ENCODE measurements around the gene IL1B. TPM values are rescaled to one million over a fixed set of nuclear protein-coding genes. Genes with fewer than 3 reads are reported as not detected.

IL1B gene
- total and polyA plus RNA-seq, 2 experiments from 2014 or later = 0.86 to 2.2 TPM

GRCh38 chr2:112789186-112789585, 47.4 kb downstream of the IL1B start:
- Histone ChIP-seq H4K20me1 (ENCODE audit: insufficient read depth) (no peaks in the 10 kb centered on the region), H3K4me2 (ENCODE audit: unreplicated experiment) (no peak overlapping the region), H3K9me3 (ENCODE audit: low read depth) (no peaks in the 10 kb centered on the region), H3K9ac (no peak overlapping the region), H2AFZ (no peak overlapping the region), H3K9me2 (ENCODE audit: insufficient read depth) (no peaks in the 10 kb centered on the region), H3K4me3 (no peak overlapping the region), H3K79me2 (ENCODE audit: insufficient read depth) (no peaks in the 10 kb centered on the region), H3K36me3 (ENCODE audit: low read depth) (no peaks in the 10 kb centered on the region), H3K4me1 (ENCODE audit: insufficient read depth) (peaks cover 10% of the 10 kb centered on the region), H3K27ac (no peak overlapping the region), H3F3A (ENCODE audit: insufficient read depth) (peaks cover 14% of the 10 kb centered on the region), H3K27me3 (replicated peaks; ENCODE audit: insufficient read depth) (no peaks in the 10 kb centered on the region)
- no peak for TF ChIP-seq EZH2 (IDR thresholded peaks at IDR 0.05; ENCODE audit: insufficient read depth, poor library complexity, severe bottlenecking)
- no peak for TF ChIP-seq EZH2phosphoT487 (IDR thresholded peaks at IDR 0.05; ENCODE audit: insufficient read depth, low read depth)
- in situ Hi-C loops (cut with MboI) = no loop called here
- 79 to 91% methylated on average over 1 of the region's 1 CpG for WGBS, 2 experiments (ENCODE audit: low coverage in 1 of 2, low lambda C conversion rate in 2 of 2, missing lambda C conversion rate in 2 of 2)
- no peak for DNase-seq

DNA sequence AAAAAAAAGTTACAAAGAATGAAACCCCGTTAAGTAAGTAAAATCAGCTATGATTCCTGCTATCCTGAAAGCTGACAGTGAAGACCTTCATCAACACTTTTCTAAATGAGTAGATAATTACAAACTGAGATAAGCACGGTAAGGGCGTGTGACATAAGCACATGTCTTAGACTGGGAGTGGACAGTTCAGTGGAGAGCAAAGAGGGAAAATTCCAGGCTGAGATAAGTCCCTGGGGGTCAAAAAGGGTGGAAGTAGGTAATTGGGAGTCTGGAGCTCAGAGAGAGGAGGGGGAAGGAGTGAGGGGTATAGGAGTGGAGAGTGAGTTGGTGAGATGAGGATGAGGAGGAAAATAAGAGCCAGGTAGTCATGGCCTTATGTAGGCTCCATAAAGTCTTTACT, 47.9 kb downstream of the IL1B start:
- TF ChIP-seq EZH2phosphoT487 (IDR thresholded peaks at IDR 0.05; ENCODE audit: insufficient read depth, low read depth) (no peak), EZH2 (IDR thresholded peaks at IDR 0.05; ENCODE audit: insufficient read depth, poor library complexity, severe bottlenecking) (no peak)
- Histone ChIP-seq H4K20me1 (ENCODE audit: insufficient read depth) (no peaks in the 10 kb centered on the region), H3K36me3 (ENCODE audit: low read depth) (no peaks in the 10 kb centered on the region), H3F3A (ENCODE audit: insufficient read depth) (peaks cover 10% of the 10 kb centered on the region), H3K79me2 (ENCODE audit: insufficient read depth) (no peaks in the 10 kb centered on the region), H3K27ac (no peak overlapping the region), H3K9me2 (ENCODE audit: insufficient read depth) (no peaks in the 10 kb centered on the region), H3K9me3 (ENCODE audit: low read depth) (no peaks in the 10 kb centered on the region), H3K9ac (no peak overlapping the region), H3K4me3 (no peak overlapping the region), H3K4me1 (ENCODE audit: insufficient read depth) (peaks cover 9% of the 10 kb centered on the region), H3K27me3 (replicated peaks; ENCODE audit: insufficient read depth) (no peaks in the 10 kb centered on the region), H3K4me2 (ENCODE audit: unreplicated experiment) (no peak overlapping the region), H2AFZ (no peak overlapping the region)
- WGBS, 2 experiments (ENCODE audit: low coverage in 1 of 2, low lambda C conversion rate in 2 of 2, missing lambda C conversion rate in 2 of 2) = 54 to 65% methylated on average over 3 of the region's 3 CpGs
- in situ Hi-C loops (cut with MboI) = no loop called here
- DNase-seq = no peak

GRCh38 chr2:112787729-112788393, 48.7 kb downstream of the IL1B start:
- Histone ChIP-seq H3K36me3 (ENCODE audit: low read depth) (no peaks in the 10 kb centered on the region), H3K4me1 (ENCODE audit: insufficient read depth) (peaks cover 6% of the 10 kb centered on the region; the same call in 1 of the 2 replicates), H3K9me3 (ENCODE audit: low read depth) (no peaks in the 10 kb centered on the region), H3F3A (ENCODE audit: insufficient read depth) (peaks cover 2% of the 10 kb centered on the region), H2AFZ (no peak overlapping the region), H3K4me2 (ENCODE audit: unreplicated experiment) (no peak overlapping the region), H3K27ac (no peak overlapping the region), H3K27me3 (replicated peaks; ENCODE audit: insufficient read depth) (no peaks in the 10 kb centered on the region), H3K9ac (no peak overlapping the region), H3K79me2 (ENCODE audit: insufficient read depth) (no peaks in the 10 kb centered on the region), H3K4me3 (no peak overlapping the region), H4K20me1 (ENCODE audit: insufficient read depth) (no peaks in the 10 kb centered on the region), H3K9me2 (ENCODE audit: insufficient read depth) (no peaks in the 10 kb centered on the region)
- no peak for TF ChIP-seq EZH2phosphoT487 (IDR thresholded peaks at IDR 0.05; ENCODE audit: insufficient read depth, low read depth)
- TF ChIP-seq EZH2 (IDR thresholded peaks at IDR 0.05; ENCODE audit: insufficient read depth, poor library complexity, severe bottlenecking) = no peak
- DNase-seq = no peak
- 73% methylated on average over 4 of the region's 4 CpGs for WGBS, 2 experiments (ENCODE audit: low coverage in 1 of 2, low lambda C conversion rate in 2 of 2, missing lambda C conversion rate in 2 of 2)
- in situ Hi-C loops (cut with MboI) = no loop called here

DNA sequence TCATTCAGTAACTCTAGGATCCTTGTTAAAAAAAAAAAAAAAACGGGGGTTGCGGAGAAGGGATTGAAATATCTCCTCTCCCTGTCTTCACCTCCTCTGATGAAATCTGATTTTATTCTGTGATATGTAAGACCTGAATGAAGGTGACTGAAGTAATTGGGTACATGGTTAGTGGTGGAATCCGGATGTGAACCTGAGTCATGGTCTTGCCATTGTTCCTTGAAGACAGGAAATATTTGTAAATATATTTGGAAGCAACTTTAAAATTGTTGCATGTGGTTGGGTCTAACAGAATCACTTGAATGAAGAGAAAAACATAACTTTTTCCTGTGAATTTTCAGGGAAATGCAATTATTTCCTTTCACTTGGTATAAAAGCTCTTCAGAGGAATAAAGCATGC, 49.3 kb downstream of the IL1B start:
- Histone ChIP-seq H3K27me3 (replicated peaks; ENCODE audit: insufficient read depth) (no peaks in the 10 kb centered on the region), H3F3A (ENCODE audit: insufficient read depth) (no peaks in the 10 kb centered on the region), H3K9me2 (ENCODE audit: insufficient read depth) (no peaks in the 10 kb centered on the region), H3K27ac (no peak overlapping the region), H3K4me1 (ENCODE audit: insufficient read depth) (peaks cover 6% of the 10 kb centered on the region; the same call in 1 of the 2 replicates), H3K36me3 (ENCODE audit: low read depth) (no peaks in the 10 kb centered on the region), H3K79me2 (ENCODE audit: insufficient read depth) (no peaks in the 10 kb centered on the region), H3K4me2 (ENCODE audit: unreplicated experiment) (no peak overlapping the region), H3K9ac (no peak overlapping the region), H2AFZ (no peak overlapping the region), H4K20me1 (ENCODE audit: insufficient read depth) (no peaks in the 10 kb centered on the region), H3K4me3 (no peak overlapping the region), H3K9me3 (ENCODE audit: low read depth) (no peaks in the 10 kb centered on the region)
- WGBS, 2 experiments (ENCODE audit: low coverage in 1 of 2, low lambda C conversion rate in 2 of 2, missing lambda C conversion rate in 2 of 2) = 70 to 82% methylated on average over 3 of the region's 3 CpGs
- in situ Hi-C loops (cut with MboI) = no loop called here
- DNase-seq = no peak
- TF ChIP-seq EZH2 (IDR thresholded peaks at IDR 0.05; ENCODE audit: insufficient read depth, poor library complexity, severe bottlenecking) (no peak), EZH2phosphoT487 (IDR thresholded peaks at IDR 0.05; ENCODE audit: insufficient read depth, low read depth) (no peak)

Data from GM23248 (cell line).